GM12892 (cell line): ENCODE results near the gene GEMIN8.

Source experiments
- POLR2A ChIP-seq: IDR thresholded peaks from 2 replicates; pipeline ENCODE4 v1.6.1; 2011; ENCODE audit warnings: low read depth, low read length, control low read depth
- POLR2AphosphoS5 ChIP-seq: IDR thresholded peaks from 2 replicates; pipeline ENCODE4 v1.6.1; 2011; ENCODE audit warnings: low read depth, low read length, control low read depth
- TAF1 ChIP-seq: IDR thresholded peaks from 2 replicates; pipeline ENCODE4 v1.6.1; 2011; ENCODE audit warnings: low read depth, mild to moderate bottlenecking, control low read depth, low read length, borderline replicate concordance

DNA sequence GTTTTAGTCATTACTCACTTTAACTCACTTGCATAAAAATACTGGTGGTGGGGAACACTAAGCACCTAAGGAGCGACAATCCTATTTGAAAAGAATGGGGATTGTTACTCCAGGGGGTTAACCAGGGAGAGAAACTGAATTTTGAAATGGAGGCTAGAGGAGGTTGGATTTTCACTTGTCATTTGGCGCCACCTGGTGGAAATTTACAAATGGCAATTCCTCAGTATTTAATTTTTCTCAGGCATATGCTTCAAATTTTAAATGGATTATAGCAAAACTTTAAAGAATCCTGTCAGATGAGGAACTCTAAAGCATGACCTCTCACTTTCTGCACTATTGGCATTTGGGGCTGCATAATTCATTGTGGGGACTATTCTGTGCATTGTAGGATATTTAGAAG lies 2.7 kb upstream of the GEMIN8 start:
- no peak for TF ChIP-seq POLR2AphosphoS5
- TF ChIP-seq POLR2A: no peak
- no peak for TF ChIP-seq TAF1
